Measurements from ENCODE around the gene NEO1.

DNA sequence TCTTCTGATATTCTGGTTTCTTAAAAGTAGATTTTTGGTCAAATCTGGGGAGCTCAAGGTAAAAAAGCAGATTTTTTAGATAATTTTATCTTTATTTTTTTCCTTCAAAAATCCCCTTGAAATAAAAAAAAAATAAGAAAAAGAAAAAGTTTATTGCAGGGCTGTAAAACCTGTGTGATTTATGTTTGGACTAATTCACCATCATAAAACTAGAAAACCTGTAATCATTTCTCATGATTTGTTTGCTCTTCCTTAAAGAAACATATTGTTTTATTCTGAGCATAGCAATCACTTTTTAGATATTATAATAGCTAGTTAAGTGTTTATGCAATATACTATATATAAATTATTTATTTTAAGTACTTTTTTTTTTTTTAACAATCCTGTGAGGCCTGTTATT lies 68.0 kb downstream of the NEO1 start:
- TF ChIP-seq, protein P1, sequence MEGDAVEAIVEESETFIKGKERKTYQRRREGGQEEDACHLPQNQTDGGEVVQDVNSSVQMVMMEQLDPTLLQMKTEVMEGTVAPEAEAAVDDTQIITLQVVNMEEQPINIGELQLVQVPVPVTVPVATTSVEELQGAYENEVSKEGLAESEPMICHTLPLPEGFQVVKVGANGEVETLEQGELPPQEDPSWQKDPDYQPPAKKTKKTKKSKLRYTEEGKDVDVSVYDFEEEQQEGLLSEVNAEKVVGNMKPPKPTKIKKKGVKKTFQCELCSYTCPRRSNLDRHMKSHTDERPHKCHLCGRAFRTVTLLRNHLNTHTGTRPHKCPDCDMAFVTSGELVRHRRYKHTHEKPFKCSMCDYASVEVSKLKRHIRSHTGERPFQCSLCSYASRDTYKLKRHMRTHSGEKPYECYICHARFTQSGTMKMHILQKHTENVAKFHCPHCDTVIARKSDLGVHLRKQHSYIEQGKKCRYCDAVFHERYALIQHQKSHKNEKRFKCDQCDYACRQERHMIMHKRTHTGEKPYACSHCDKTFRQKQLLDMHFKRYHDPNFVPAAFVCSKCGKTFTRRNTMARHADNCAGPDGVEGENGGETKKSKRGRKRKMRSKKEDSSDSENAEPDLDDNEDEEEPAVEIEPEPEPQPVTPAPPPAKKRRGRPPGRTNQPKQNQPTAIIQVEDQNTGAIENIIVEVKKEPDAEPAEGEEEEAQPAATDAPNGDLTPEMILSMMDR (IDR thresholded peaks at IDR 0.05; ENCODE audit: insufficient read depth, low read depth, low read length): no peak
- no peak for TF ChIP-seq EZH2 (IDR thresholded peaks at IDR 0.05; ENCODE audit: insufficient read depth, low read length)
